ENCODE results near the gene CAMKV.

DNA sequence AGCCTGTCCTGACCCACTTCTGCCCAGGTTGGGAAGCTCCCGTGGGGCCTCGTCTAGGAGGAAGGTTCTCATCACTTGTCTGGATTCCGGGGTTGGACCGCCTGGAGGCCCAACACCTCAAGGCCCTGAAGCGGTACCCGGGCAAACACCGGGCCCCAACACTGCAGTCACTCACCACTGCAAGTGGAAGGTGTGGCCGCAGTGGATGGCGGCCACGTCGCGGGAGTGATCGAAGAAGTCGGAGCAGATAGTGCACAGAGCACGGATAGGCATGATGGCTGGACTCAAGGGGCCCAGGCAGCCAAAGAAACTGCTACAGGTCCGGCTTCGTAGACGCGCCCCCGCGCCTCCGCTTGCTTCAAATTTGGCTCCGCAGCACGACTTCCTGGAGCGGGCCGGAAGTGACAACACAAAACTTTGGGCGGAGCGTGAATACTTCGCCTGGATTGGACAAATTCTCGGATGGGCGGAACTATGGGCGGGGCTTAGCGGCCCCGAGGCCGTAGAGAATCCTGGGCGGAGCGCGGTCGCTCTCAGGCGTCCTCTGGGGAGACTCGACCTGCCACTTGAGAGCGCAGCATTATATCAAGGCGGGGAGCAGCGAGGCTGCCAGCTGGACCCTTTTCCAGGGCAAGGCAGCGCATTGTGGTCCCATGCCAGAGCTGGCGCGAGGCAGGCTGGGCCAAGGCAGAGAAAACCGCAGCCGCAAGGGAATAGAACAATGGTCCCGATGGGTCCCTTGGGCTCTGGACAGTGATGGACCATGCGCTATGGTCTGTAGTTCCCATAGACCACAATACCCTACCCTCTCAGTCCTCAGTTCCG, 13.3 kb downstream of the CAMKV start, which contains the start of gene TRAIP:
- TF ChIP-seq GATA3 (IDR thresholded peaks at IDR 0.05; ENCODE audit: low read depth, low read length) (no peak), GATA2 (IDR thresholded peaks at IDR 0.05; ENCODE audit: low read depth, low read length) (no peak; the same call in 1 of the 2 replicates)
